HG03558 (cell line): ENCODE data around the gene SOBP.
"Not testable (repeated sequence)": the region's sequence is repeated elsewhere in the genome, so short reads cannot be mapped to it uniquely, and the experiment has no call there.

Experiments
- ATAC-seq: cut with Tn5 transposase; IDR thresholded peaks from one replicate; pipeline ENCODE4 v1.9.1; 2021; ENCODE audit warnings: moderate number of reproducible peaks; ENCODE audit not compliant: unreplicated experiment; ENCODE audit errors: extremely low read depth

The SOBP gene

DNA sequence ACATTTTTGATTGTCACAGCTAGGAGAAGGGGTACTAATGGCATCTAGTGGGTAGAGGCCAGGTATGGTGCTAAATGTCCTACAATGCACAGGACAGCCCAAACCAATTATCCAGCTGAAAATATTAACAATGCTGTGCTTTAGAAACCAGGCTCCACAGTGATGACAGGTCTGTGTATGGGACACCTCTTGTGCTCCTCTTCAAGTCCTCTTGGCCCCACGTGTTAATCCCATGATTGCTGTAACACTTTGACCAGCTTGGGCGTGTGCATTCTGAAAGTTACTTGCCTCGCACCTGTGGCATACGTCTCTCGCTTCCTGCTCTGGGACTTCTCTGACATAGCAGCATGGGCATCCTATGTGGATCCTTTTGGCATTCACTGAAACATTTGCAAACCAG is 29.3 kb downstream of the SOBP start:
- ATAC-seq: not testable (repeated sequence)

DNA sequence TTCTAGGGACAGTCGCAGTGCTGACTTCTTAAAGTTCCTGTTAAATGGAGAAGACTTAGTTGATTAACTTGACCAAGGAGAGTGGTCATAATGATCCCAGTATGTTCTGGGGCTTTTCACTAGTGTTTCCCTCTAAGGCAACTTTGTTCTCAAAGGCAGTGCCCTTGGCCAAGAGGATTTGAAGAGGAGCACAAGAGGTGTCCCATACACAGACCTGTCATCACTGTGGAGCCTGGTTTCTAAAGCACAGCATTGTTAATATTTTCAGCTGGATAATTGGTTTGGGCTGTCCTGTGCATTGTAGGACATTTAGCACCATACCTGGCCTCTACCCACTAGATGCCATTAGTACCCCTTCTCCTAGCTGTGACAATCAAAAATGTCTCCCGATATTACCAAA is 30.8 kb downstream of the SOBP start:
- ATAC-seq: not testable (repeated sequence)

DNA sequence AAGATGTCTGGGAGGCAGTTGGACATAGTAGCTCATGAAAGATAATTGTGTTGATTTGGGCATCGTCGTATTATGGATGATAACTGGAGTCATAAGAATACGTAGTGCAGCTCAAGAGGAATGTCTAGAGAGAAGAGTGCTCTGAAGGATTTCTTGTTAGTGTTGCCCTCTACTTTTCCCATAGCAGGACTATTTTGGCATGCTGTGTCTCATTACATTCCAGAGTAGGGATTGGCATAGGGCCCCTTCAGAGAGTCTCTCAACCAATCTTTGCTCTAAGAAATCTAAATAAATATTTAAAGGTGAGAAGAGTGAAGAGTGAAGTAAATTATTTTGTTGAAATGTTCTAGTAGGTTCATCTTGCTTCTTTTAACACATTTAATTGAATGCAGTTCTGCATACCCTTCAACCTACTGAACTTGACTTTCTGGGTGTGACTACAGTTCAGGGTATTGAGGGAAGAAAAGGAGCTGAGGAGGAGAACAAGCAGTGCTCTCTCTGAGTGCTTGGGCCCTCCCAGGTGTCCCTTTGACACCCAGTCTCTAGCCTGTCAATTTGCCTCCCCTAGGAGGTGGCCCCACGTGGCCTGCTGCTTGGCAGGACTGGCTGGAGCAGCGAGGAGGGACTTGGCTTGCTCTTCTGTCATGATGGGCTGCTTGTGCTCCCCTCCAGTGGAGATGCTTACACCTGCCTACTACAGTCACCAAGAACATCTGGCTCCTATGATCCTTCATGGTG is 33.3 kb downstream of the SOBP start:
- ATAC-seq: no peak

DNA sequence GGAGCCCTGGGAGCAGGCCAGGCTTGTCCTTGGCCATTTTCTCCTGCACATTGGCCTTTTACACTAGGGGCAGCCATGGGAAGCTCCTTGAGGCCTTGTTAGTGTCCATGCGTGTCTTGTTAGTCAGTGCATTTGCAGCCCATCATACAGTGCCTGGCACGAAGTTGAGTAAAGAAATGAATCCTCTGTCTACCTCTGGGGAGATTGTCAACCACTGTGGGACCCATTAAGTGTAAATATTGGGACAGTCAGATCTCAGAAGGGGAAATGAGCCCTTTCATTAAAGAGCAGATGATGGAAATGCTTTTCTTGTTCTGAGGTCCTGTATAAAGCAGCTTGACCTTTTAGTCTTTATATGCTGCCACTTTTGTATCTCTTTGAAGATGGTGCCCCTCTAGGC is 33.9 kb downstream of the SOBP start:
- no peak for ATAC-seq

DNA sequence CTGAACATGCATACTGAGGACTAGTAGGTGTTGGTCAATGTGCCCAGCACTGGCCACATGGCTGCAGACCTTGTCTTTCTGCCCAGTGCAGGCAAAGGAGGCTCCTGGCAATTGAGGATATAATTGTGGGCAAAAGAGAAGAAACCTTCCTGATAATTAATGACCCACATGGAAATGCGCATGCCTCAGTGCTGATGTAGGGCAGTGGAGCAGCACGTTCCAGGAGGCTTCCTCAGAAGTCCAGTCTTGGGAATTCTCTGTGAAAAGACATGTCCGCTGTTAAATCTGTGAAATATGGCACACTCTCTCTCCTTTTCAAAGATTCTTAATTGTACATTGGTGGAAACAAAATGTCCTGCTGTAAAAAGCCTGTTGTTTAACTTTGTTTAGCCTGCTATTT is 34.7 kb downstream of the SOBP start:
- no peak for ATAC-seq

DNA sequence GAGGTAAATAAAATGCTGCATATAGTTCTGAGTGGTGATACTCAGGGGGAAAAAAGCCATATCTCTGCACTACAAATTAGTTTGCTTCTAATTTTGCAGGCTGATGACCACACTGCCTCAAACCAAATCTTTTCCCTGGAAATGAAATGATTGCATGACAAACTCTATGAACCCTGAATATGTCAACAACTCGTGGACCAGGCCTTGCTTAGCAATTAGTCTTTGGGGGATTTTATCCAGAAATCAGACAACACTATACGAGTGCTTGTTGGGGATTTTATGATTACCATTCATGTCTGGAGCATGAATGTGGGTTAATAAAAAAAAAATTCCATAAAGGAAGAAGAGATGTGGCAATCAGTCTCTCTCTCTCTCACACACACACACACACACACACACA is 42.0 kb downstream of the SOBP start:
- no peak for ATAC-seq

DNA sequence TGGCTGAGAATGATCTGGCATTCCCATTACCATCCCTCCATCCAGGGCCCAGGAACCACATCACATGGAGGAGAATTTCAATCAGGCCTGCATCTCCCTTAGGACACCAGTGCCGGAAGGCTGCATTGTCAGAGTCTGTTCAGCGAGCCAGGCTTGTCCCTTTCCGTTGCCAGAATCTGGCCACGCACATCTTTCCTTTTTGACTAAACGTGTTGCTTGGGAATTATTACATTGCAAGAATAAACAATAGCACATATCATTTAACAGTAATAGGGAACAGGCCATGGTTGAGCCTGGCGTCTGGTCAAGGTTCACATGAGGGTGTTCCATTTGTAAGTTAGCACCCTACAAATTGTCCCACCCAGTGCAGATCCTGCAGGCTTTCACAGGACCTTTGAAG is 42.8 kb downstream of the SOBP start:
- no peak for ATAC-seq

DNA sequence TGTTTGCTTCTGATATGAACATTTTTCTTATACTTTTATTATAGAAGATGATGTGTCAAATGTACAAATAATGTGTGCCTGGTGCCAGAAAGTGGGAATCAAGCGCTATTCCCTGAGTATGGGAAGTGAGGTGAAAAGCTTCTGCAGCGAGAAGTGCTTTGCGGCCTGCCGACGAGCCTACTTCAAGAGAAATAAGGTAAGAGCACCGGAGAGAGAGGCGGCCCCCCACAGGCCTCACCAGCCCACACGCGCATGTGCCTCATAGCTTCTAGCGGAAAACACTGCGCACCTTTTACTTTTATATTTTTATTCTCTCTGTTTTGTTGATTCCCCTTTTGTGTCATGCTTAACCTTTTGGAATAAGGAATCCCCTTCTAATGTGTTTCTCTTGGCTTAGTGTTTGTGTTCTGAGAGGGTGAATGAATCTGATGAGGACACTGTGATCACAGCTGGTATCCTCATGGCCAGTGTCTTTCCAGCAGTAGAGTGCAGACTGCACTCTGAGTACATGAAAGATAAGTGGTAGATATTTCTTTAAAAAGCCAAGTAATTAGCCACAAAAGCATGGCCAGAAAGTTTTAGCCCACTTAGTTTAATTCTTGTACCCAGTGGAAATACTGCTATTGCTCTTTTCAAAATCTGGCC is 43.6 kb downstream of the SOBP start:
- ATAC-seq: no peak

DNA sequence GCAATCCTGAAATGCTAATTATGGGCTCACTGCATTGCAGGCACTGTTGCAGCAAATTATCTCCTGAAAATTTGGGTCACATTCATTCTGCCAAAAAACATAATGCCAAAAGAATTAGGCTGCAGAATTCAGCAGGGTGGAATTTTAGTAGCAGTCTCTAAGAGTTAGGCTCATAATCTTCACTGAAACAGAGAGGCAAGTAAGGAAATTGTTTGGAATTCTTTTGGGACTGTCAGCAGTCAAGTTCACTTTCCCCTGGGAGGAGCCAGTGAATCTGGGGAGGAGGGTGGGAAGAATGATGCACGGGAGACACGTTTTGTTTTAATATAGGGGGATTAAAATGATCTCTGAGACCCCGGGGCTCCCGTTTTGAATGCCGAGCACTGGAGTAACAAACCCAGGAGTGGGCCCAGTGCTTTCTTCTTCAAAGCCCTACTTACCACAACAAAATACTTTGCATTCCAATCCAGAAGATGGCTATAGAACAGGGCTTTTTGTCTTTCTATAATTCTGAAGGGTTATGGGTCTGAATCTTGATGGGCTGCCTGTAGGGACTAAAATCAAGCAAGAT is 44.7 kb downstream of the SOBP start:
- no peak for ATAC-seq

DNA sequence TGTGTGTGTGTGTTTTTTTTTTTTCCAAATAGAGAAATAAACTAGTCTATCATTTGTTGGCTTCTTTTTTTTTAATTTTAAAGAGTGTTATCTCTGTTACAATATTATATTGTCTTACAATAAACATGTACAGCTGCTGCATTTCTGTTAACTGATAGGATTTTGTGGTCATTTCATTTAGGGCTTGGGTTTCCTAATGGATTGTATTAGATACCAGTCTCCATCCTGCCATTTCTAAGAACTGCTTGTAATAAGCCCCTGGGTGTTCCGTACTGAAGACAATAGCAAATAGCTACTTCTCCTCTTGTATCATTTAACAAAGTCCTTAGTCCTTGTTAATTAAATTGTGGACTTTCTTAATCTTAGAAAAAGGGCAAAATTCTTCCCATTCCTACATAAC is 45.7 kb downstream of the SOBP start:
- no peak for ATAC-seq

DNA sequence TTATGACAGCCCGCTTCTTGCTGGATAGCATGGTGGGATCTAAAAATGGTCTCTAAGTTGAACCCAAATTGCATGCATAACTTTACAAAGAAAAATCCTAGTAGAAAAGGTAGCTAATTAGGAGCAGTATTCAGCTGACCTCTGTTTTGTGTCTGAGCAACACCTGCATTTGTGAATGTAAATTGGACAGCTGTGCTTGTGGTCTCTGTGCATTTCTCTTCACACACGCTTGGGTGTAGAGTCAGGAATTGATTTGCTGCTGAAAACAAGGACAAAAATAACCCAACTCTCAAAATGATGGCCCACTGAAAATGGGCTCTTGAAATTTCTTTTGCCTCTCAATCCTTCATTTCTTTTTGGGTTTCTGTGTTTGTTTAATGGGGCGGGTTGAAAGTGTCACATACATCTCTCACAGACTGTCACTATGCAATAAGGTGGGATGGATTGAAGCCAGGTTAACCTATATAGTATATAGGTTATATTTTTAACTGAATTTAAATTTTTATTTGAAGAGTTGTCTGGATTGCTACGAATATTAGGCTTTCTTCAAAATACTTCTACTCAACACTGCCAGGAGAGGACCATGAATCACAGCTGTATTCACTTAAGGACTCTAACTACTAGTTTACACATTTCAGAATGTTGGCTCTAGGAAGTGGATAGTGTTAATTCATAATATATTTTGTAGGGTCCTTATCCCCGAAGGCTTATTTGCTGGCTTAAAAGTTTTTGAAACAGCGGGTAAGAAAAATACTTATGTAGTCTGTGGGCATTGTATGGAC is 46.5 kb downstream of the SOBP start:
- no peak for ATAC-seq

DNA sequence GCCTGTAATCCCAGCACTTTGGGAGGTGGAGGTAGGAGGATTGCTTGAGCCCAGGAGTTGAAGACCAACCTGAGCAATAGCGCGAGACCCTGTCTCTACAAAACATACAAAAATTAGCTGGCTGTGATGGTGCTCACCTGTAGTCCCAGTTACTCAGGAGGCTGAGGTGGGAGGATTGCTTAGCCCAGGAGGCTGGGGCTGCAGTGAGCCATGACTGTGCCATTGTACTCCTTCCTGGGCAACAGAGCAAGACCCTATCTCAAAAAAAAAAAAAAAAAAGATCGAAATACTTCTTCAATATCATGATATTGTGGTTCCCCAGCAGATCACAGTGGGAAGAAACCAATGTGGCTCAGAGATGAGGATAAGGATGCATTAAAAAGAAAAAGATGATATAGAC is 47.6 kb downstream of the SOBP start:
- ATAC-seq: no peak

DNA sequence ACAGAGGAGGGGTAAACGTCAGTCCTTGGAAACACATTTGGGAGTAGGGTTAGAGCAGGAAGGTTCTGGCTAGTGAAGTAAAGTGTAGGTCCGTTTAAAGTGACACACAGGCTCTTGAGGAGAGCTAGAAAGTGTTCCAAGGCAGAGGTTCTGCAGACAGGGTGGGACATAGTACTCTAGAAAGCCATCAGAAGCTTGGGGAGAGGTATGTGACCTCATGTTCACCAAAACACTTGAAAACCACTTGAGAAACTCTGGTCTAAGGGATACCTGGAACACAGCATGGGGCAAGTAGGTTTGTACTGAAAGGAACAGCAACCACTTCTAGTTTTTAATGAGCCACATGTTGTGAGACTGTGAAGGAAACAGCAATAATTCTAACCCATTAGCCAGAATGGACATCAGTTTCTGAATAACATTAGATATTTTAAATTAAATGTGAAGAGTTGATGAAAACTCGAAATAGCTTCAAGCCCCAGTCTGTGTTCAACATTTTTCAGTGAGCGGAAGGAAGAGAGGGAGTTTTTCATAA is 49.0 kb downstream of the SOBP start:
- ATAC-seq: no peak

DNA sequence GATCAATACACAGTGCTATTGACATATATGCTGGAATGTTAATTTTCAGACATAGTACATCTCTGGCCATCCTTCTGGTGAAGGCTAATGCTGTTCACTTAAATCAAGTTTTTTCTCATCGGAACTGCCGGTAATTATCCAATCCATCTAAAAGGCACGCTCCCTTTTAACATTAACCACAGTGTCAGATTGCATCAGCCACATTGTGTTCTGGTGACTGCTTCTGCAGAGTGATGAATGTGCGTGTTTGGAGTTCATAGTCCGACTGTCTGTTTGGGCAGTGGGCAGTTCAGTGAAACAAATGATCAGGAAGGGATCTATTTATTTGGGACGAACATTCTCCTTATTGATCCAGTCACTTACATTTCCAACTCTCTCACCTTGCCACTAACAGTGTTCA is 49.5 kb downstream of the SOBP start:
- no peak for ATAC-seq

DNA sequence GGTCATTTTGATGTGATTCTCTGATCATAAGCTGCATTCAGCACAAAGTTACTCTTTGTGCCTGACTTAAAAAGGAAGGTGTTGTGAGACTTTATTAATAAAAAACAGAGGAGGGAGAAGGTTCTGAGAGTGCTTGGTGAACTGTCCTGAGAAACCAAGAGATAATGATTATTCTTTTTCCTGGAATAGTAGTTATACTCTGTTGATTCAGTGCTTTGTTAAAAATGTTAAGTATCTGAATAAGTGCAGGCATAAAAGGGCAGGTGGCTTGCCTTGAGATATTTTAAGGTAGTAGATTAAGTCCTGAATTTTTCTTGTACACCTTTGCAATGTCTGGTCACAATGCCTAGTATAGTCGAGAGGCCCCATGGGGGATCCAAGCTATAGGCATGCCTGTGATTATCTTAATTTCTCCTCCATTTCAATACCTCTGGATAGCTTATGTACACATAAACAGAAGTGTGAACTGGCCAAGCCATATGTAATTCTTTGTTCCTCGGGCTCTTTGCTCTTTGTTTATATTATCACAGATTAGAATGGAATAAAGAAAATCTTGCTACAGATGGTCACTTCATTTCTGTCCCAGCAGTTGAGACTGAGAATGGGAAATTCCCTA is 50.0 kb downstream of the SOBP start:
- no peak for ATAC-seq

DNA sequence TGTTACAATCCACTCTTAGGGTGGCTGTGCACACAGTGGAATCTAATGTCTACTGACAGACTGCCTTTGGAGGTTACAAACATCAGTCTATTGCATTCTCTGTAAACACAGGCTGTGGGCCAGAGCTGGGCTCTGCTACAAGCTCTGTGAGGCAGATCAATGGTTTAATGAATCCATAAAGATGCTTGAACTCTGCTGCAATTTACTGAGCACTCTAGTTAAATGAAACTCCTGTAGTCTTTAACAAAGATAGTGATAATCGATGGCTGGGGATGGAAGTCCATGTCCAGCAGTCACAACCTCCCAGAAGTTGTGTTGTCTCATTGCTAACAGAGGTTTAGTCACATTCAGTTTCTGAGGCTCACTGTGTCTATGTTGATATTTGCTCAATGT is 50.5 kb downstream of the SOBP start:
- no peak for ATAC-seq

DNA sequence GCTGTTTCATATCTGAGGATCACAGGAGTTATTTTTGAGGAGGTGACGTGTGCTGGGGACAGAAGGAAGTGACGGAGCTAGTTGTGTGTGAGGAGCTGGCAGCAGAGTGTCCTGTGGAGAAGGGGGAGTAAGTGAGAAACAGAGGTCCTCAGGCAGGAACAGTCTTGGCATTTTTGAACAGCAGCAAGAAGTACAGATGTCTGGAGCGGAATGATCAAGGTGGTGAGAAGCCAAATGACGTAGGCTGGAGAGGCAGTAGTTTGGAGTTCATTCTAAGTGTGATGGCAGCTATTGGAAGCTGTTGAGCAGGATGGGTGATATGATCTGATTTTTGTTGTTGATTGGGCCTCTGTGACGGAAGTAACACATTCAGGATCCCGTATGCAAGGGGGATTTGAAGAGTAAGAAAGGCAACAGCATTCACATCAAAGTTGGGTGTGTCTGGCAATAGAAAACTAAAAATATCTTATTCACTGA is 52.3 kb downstream of the SOBP start:
- ATAC-seq: no peak

DNA sequence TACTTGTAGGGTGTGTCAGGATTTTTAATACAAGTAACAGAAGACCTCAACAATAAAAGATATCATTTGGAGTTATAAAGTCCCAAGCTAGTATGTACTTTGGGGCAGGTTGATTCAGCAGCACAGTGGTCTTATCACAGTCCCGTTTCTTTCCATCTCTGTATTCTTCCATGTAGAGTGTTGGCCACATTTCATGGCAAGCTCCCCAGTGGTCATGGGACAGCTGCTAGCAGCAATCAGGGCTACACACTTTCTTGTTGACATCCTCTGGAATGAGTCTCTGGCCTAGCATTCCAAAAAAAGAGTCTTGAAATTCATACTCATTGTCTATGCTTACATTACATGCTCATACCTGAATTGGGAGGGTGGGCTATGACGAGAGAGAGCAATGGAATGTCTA is 53.2 kb downstream of the SOBP start:
- ATAC-seq: no peak

DNA sequence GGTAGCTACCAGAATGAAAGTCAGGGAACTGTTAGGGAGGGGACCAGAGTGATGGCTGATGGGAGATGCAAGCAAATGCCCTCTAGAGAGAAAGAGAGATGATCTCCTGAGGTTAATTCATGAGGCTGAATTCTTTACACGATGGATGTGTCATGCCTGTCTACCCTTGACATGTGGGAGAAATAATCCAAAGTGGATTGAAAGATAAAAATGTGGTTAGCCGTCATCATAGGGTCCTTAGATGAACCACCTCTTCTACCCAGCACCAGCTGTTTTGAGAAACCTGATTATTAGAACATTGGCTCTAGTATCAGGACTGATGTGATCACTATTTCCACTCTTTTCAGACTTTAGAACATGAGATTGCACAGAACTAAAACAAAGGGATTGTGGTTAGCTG is 53.6 kb downstream of the SOBP start:
- ATAC-seq: no peak

DNA sequence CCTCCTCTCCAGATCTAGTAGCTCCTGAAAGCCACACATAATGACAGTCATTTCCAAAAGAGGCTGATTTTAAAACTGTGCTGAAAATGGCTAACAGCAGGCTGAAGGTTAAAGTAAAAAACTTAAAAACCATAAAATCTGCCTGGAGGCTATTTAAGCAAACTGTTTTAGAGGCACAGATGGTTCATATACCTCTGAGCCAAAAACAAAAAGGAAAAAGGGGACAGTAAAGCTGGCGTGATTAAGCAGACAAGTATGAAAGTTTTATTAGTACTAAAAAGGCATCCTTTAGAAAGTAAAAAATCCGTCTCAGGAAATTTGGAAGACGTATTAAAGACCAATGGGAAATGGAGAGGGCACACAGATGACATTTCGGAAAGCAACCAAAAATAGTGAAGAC is 55.8 kb downstream of the SOBP start:
- ATAC-seq: no peak
